ENCODE measurements around the gene AP5B1.

DNA sequence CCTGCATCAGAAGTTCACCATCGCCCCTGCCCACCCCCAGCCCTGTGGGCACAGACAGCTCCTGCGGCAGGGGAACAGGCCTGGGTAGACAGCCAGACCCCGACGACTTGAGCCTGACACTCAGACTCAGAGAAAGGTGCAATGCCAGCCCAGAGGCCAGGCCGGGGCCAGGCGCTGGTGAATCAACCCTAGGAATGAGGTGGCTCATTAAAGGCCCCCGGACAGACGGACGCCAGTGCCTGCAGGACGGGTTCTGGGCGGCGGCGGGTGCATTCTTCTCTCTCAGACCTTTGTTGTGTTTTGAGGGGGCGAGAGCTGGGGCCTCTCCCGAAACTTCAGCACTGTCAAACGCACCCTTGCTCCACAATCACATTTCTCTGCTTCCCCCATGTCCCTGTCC lies 11.7 kb upstream of the AP5B1 start:
- TF ChIP-seq, protein P1, sequence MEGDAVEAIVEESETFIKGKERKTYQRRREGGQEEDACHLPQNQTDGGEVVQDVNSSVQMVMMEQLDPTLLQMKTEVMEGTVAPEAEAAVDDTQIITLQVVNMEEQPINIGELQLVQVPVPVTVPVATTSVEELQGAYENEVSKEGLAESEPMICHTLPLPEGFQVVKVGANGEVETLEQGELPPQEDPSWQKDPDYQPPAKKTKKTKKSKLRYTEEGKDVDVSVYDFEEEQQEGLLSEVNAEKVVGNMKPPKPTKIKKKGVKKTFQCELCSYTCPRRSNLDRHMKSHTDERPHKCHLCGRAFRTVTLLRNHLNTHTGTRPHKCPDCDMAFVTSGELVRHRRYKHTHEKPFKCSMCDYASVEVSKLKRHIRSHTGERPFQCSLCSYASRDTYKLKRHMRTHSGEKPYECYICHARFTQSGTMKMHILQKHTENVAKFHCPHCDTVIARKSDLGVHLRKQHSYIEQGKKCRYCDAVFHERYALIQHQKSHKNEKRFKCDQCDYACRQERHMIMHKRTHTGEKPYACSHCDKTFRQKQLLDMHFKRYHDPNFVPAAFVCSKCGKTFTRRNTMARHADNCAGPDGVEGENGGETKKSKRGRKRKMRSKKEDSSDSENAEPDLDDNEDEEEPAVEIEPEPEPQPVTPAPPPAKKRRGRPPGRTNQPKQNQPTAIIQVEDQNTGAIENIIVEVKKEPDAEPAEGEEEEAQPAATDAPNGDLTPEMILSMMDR (IDR thresholded peaks at IDR 0.05): no peak
- TF ChIP-seq POLR2A (IDR thresholded peaks at IDR 0.05): no peak
